Stimulated activated CD4-positive, alpha-beta T cell treated with anti-CD3 and anti-CD28 coated beads, TNF-alpha, amount 100 ng/mL, for 1 hour (primary cell): ENCODE results near the gene GNLY.
"Not testable (repeated sequence)": the region's sequence is repeated elsewhere in the genome, so short reads cannot be mapped to it uniquely, and the experiment has no call there.

Experiments
- DNase-seq, 3 donors: peaks; one replicate each; pipeline ENCODE4 v3.0.0-alpha.2; 2020; ENCODE audit warnings: low read depth in 3 of 3, low spot score in 1 of 3

Gene GNLY

GRCh38 chr2:85706599-85707296 lies 12.6 kb downstream of the GNLY start:
- DNase-seq: no peak

GRCh38 chr2:85707304-85707703 lies 13.1 kb downstream of the GNLY start:
- DNase-seq: peak in 2 of 3 donors; percentile 12 to 38

DNA sequence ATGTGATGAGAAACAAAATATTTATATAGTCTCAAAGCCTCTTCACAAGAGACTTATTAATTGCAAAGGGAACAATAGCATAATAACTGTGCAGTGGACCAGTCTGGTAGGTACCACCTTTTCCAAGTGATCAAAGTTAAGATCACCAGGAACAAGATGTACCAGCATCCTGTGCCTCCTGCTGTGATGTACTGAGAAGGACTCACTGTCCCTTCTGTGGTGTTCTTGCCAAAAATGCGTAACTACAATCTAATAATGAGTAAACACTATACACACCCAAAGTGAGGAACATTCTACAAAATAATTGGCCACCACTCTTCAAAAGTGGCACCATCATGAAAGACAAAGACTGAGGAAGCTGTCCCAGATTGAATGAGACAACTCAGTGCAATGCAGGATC lies 14.5 kb downstream of the GNLY start:
- DNase-seq: no peak

DNA sequence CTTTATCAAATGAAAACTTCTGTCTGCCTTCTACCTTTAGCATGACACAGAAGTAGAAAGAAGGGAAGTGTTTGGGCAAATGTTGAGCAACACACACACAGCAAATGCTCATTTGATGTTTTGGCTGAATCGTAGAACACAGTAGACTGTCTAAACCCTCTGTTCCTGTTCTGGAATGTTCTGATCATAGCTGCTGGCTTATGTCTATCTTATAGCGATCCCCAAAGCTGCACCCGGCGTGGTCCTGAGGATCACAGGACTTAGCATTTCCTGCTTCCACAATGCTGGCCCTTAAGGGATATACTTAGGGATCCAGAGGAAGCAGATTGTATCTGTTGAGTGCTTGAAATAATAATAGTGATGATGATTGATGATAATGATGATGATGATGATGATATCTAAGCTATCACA lies 15.2 kb downstream of the GNLY start:
- no peak for DNase-seq

GRCh38 chr2:85710687-85711577 lies 16.8 kb downstream of the GNLY start:
- DNase-seq: no peak

DNA sequence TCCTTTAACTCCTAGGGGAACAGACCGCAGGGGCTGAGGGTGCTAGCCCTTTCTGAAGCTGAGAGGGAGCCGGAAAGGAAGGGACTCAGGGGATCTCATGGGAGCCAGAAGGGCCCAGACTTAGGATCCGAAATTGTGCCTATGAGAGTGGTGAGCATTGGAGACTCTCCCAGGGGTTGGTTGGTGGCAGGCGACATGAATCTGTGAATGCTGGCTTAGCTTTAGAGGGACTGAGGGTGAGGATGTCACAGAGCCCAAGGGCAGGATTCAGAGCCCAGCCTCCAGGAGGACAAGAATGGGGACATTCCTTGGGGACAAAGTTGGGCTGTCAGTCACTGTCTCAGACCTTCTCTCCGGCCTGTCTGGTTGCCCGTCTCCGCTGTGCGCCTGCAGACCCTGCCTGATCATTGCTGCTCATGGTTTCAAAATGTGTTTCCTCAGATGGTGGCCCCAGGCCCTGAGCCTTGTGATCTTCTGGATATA lies 17.5 kb downstream of the GNLY start:
- no peak for DNase-seq

DNA sequence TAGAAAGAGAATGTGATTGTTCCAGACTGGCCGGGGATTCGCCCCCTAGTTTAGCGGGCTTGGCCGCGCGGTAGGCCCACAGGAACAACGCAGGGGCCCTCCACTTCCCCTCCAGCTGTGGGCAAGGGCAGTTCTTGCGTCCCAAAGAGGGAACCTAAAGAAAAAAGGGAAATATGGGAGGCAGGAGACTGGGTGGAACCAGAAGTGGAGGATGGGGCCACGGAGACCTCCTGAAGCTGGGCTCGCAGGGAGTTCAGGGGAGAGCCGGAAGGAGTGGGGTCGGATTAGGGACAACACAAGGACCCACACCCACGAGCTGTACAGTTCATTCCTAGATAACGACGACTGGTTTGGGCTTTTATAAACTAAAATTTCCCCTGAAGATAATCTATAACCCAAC lies 18.2 kb downstream of the GNLY start:
- DNase-seq: no peak

DNA sequence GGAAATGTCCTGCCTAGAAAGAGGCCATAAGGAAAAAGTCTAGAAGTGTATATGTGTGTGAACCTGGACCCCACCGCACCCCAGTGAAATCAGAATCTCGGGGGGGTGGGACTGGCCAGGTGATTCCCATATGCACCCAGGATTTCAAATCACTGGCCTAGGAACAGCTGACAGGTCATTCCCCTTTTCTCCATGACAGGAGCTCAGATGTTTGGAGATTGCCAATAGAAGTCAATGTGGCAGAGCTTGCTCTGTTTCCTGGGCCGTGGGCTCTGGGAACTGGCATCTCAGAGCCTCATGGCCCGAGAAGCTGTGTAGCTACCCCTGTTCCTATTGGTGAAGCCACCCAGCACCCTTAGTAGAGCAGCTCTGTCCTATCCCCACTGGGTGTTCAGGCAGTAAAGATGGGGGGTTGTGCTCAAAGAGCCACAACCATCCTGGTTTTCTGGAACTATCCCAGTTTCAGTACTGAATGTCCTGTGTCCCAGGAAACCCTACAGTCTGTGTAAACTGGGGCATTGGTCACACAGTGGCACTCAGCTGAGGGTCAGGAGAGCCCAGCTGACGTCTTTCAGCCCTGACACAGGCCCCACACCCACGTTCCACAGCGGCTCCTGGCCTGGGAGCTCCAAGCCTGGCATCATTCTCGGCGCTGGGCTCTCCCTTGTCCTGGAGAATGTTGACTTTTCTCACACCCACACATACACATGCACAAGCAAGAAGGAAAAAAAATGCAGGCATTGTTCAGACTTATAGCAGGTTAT lies 18.9 kb downstream of the GNLY start:
- no peak for DNase-seq

DNA sequence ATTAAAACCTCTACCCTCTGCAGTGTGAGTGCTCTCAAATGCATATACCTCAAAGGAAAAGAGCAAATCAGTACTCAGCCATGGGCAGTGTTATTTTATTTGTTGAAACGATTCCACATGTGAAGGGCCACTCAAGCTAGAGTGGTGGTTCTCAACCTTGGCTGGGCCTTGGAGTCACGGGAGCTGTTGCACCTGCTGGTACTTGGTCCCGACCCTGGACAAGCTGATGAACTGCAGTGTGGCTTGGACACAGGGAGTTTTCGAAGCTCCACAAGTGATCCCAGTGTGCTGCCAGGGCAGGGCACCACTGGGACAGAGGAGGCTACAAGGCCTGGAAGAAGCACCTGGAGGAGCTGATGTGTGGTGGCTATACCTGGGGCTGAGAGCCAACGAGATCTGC lies 19.7 kb downstream of the GNLY start:
- DNase-seq: no peak

GRCh38 chr2:85714421-85714820 lies 20.3 kb downstream of the GNLY start:
- DNase-seq: not testable (repeated sequence)

DNA sequence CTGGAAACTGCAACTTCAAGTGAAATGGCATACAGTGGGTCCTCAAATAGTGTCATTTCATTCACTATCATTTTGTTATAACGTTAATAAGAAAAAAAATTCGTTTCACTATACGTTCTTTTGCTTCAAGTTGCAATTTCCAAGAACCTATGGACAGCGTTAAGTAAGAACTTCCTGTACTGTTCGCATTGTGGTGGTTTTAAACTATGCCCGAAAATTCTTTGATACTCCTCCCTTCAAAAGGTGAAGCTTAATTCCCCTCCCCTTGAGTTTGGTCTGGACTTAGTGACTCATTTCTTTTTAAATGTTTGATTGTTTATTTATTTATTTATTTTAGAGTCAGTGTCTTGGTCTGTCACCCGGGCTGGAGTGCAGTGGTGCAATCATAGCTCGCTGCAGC lies 20.7 kb downstream of the GNLY start:
- no peak for DNase-seq

- DNase-seq: no peak
These were observed 22.3 kb downstream of the GNLY start for GRCh38 chr2:85716346-85716914.

GRCh38 chr2:85717308-85718008 lies 23.3 kb downstream of the GNLY start:
- no peak for DNase-seq

- no peak for DNase-seq
These were observed 23.8 kb downstream of the GNLY start for GRCh38 chr2:85718009-85718391.

DNA sequence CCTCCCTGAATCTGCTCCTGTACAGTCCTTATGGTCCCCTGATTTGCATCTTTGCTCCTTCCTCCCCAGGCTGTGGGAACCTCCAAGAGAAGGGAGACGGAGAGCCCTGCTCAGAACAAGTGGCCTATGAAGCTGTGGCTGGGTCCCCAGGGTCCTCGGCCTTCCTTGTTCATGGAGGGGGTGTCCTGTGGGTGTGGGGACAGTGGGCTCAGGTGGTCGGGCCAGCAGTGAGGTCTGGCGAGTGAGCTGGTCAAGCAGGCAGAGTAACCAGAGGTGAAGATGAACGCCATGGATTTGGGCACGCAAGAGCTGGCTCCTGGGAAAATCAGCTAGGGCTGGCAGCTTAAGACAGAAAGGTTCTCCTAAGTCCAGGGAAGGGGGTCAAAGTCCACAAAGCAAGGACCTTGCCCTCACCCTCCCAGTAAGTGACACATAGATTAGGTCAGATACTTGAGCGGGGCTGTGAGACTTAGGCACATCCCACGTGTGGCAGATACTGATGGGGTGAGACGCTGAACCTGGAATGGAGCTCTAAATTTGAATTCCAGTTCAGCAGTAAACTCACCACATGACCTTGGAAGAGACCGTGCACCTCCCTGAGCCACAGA lies 24.8 kb downstream of the GNLY start:
- no peak for DNase-seq

DNA sequence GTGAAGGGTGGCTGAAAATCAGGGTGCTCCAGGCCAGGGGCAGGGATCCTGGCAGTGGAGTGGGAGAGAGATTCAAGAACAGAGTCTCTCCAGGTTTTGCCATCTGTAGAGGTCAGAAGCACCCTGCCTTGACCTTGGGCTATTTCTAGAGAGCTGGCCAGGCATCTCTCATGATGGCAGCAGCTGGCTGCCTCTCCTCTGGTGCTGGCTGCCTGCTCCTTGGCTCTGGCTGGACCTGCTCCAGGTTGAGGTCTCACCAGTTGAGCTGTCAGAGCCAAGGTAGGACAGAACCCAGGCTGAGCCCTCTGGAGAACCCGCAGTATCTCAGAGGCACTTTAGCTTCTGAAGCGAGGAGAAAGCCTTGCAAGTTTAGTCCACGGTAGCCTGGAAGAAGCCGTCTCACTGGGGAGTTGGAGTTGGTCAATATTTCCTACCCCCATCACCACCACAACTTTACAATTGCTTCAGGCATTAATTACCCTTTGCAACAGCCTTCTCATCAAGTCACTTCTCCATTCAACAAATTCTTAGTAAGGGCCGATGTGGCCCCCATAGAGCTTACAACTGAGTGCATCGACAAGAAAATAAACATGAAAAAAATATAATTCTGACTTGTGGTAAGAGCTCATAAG lies 25.6 kb downstream of the GNLY start:
- DNase-seq: no peak

DNA sequence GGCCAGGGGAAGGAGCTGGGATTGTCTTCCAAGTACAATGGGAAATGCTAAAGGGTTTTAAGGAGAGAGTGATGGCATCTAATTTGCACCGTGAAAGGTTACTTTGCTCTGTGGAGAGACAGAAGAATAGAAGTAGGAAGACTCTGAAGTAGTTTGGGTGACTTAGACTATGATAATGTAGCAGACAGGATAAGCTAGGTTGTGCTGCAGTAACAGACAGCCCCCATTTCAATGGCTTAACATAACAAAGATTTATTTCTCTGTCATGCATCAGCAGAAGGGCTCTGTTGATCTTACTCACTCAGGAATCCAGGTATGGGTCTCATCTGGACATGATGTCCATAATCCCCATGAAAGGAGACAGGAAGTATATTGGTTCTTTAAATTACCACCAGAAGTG lies 26.4 kb downstream of the GNLY start:
- no peak for DNase-seq

DNA sequence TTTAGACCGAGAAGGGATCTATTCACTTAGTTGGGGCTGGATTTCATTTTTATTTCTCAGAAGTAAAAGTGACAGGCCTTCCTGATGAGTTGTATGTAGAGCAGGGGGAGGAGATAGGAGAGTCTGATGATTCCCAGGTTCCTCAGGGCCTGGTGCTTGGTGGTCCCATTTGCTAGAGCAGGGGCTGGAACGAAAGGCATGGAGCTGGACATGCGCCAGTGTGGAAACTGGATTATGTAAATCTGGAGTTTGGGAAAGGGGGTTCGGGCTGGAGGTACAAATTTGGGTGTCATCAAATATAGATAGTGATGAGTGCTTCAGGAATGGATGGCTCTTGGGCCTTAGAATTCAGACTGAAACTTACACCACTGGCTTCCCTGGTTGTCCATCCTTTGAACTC lies 27.5 kb downstream of the GNLY start:
- no peak for DNase-seq

DNA sequence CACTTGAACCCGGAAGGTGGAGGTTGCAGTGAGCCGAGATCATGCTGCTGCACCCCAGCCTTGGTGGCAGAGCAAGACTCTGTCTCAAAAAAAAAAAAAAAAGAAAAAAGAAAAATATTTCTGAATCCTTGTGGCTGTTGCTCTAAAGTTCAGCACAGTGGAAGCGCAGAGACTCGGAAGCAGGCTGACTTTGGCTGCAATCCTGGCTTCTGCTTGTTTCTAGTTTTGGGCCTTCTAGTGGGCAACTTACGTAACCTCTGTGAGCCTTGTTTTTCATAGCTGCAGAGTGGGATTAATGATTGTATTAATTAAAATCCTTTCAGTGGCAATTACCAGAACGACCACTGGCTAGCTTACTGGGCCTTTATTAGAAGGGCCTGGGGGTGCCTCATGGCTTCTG lies 28.4 kb downstream of the GNLY start:
- no peak for DNase-seq
